Measurements from ENCODE around the gene TLE2. TPM values are rescaled to one million over a fixed set of nuclear protein-coding genes. Genes with fewer than 3 reads are reported as not detected.

TLE2 gene
- total RNA-seq, result 2.1 and 3.1 TPM in 2 replicates

DNA sequence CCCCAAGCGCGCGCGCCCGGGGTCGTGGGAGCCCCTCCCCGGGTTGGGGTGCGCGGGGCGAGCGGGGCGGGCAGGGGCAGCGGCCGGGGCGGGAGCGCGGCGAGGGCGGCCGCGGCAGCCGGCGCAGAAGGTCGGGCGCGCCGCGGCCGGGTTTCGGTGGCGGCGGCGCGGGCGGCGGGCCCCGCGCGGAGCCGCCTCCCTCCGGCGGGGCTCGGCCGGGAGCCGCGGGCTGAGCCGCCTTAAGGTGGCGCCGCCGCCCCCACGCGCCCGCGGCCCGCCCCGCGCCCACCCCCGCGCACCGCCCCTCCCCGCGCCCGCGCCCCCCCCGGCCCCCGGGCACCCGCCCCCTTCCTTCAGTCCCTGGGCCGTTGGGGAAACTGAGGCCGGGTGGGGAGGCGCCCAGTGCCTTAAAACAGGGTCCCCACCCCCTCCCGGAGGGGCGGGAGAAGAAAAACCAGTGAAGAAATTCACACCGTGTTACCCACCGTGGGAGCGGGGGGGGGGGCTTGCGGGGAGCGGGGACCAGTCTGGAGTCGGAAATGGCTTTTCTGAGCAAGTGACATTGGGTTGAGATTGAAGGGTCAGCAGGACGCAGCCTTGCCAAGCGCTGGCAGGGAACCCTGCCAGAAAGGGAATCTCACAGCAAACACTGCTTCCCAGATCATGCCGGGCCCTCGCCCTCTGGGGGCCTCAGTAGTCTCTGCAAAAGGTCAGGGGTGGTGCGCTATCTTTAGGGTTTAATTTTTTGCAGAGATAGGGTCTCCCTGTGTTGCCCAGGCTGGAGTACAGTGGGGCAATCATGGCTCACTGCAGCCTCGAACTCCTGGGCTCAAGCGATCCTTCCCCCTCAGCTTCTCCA lies at the start of gene TLE2:
Gene TLE2 (minus strand): TSS at position 216 of the 859 bp plus-strand sequence. CDS start 376 bp downstream, outside the sequence.

DNA sequence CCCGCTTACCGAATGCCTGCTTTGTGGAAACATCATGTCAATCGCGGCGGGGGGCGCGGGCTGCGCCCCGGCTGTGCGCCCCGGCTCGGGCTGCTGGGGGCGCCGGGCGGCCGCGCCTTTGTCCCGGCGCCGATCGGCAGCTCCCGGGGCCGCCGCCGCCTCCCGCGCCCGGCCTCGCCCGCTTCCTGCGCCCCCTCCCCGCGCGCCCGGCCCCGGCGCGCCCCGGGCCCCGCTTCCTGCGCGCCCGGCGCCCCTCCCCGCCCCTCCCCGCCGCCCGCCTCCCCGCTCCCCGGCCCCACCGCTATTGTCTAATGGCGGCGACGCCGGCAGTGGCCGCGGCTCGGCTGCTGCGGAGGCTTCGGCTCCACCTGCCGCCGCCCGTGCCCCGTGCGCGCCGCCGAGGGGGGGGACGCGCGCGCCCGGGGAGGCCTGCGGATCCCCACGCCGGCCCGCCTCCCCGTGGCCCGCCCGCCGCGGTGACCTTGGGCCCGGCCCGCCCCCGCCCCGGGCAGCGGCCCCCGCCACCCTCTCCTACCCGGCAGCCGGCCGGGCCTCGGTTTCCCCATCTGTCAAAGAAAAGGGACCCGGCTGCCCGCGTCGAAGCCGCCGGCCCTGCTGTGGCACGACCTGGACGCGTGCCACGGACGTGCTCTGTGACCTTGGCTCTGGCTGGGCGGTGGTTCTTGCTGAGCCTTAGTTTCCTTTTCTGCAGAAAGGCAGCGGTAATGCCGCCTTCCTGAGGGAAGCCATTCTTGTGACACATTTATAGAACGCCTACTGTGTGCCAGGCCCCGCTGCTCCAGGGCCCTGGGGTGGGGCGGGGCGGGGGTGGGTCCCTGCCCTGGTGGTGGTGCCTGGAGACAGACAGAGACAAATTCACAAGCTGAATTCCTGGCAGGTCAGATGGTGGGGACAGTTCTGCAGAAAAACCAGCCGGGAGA lies 33.4 kb upstream of the TLE2 start, which contains the start of gene TLE5:
Gene TLE5 (minus strand): TSS at position 331 of the 941 bp plus-strand sequence. CDS start 295 bp downstream, at position 36.

DNA sequence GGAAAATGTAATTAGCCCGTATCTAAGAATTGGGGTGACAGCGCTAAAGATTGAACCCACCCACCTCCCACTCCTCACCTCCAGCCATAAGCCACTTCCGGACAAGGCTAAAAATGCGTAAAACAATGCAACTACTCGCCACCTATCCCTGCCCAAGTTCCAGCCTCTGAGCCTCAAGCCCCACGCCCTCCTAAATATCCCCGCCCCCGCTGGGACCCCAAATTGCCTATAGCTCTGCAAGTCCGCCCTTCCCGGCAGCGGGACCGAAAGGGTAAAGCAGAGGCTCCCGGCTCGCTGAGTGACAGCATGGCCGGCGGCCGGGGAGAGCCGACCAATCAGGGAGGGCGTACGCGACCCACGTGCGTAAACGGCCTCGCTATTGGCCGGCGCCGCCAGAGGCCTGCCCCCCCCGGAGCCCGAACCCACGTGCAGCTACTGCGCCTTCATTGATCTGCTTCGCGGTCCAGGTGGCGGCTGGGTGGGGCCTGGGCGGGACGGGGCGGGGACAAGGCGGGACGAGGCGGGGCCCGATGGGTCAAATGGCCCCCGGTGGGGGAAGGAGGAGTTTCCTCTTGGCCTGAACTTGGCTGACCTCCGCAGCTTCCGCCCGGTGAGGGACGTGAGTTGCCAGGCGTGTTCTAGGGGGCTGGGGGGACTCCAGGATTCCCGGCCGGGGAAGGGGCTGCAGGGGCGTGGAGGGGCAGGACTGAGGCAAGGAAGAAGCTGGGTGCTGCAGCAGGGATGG lies 51.9 kb downstream of the TLE2 start, which contains the start of gene TLE6:
Gene TLE6 (plus strand): TSS at position 564 of the 745 bp plus-strand sequence. CDS start 670 bp downstream, outside the sequence.

Other genes starting within 250 kb of the TLE2 start
- gene SGTA, start 246.0 kb downstream of the TLE2 start, total RNA-seq, result 23.6 and 27.5 TPM in 2 replicates
- 41.4 and 61.7 TPM in 2 replicates for gene THOP1, start 243.8 kb downstream of the TLE2 start, total RNA-seq
- 3.7 and 4.1 TPM in 2 replicates for gene ZNF554, start 209.4 kb downstream of the TLE2 start, total RNA-seq
- gene ZNF555, start 187.8 kb downstream of the TLE2 start, total RNA-seq, result 4.3 and 5.0 TPM in 2 replicates
- gene ZNF556, start 161.9 kb downstream of the TLE2 start, total RNA-seq, result under 0.01 and 0.09 TPM in 2 replicates
- gene ZNF57, start 128.4 kb downstream of the TLE2 start, total RNA-seq, result 3.5 and 3.6 TPM in 2 replicates
- 3.5 and 5.5 TPM in 2 replicates for gene ZNF77, start 84.3 kb downstream of the TLE2 start, total RNA-seq
- 2.4 and 3.4 TPM in 2 replicates for gene TLE6, start 51.7 kb downstream of the TLE2 start, total RNA-seq
- 109 and 139 TPM in 2 replicates for gene TLE5, start 33.2 kb upstream of the TLE2 start, total RNA-seq
- 58.2 and 66.7 TPM in 2 replicates for gene GNA11, start 65.1 kb upstream of the TLE2 start, total RNA-seq
- gene GNA15, start 106.8 kb upstream of the TLE2 start, total RNA-seq, result under 0.01 TPM in 1 of 2 replicates, not detected in the other
- not detected in 2 replicates for gene S1PR4, start 149.5 kb upstream of the TLE2 start, total RNA-seq
- gene NCLN, start 156.7 kb upstream of the TLE2 start, total RNA-seq, result 32.4 and 36.7 TPM in 2 replicates
- 0.09 TPM in 1 of 2 replicates, not detected in the other for gene CELF5, start 195.4 kb upstream of the TLE2 start, total RNA-seq